Nephron progenitor cell (in vitro differentiated cells): ENCODE data around the gene NELFCD.

Experiments used
- DNase-seq: peaks from one replicate; pipeline ENCODE4 v3.0.0; 2021
- H3K27ac Mint-ChIP-seq: 2 replicates; pipeline ENCODE4 v1.8.0; 2021; ENCODE audit warnings: mild to moderate bottlenecking, moderate library complexity, mixed read lengths
- H3K27me3 Mint-ChIP-seq: 2 replicates; pipeline ENCODE4 v1.8.0; 2021; ENCODE audit warnings: mild to moderate bottlenecking, low read depth, mixed read lengths; ENCODE audit not compliant: poor library complexity
- H3K36me3 Mint-ChIP-seq: 2 replicates; pipeline ENCODE4 v1.8.0; 2021; ENCODE audit warnings: low read depth, mixed read lengths
- H3K4me1 Mint-ChIP-seq: 2 replicates; pipeline ENCODE4 v1.8.0; 2021; ENCODE audit warnings: mixed read lengths
- H3K4me3 Mint-ChIP-seq: 2 replicates; pipeline ENCODE4 v1.8.0; 2021; ENCODE audit warnings: mild to moderate bottlenecking, moderate library complexity, mixed read lengths
- H3K9me3 Mint-ChIP-seq: 2 replicates; pipeline ENCODE4 v1.8.0; 2021; ENCODE audit warnings: mild to moderate bottlenecking, moderate library complexity, mixed read lengths
- CTCF ChIP-seq: fragments of 200-600 bp; sonication (generic); IDR thresholded peaks from 2 replicates; pipeline ENCODE4 v1.5.0; 2021; ENCODE audit warnings: antibody characterized with exemption

Gene NELFCD

GRCh38 chr20:59015411-59015810 is 34.4 kb downstream of the NELFCD start:
- no peak overlapping the region for H3K27ac Mint-ChIP-seq
- no peak for DNase-seq
- H3K36me3 Mint-ChIP-seq: no peaks in the 10 kb centered on the region
- peaks cover 12% of the 10 kb centered on the region for H3K27me3 Mint-ChIP-seq
- TF ChIP-seq CTCF: no peak
- H3K9me3 Mint-ChIP-seq: no peaks in the 10 kb centered on the region
- H3K4me3 Mint-ChIP-seq: no peak overlapping the region
- H3K4me1 Mint-ChIP-seq: peaks cover 47% of the 10 kb centered on the region

DNA sequence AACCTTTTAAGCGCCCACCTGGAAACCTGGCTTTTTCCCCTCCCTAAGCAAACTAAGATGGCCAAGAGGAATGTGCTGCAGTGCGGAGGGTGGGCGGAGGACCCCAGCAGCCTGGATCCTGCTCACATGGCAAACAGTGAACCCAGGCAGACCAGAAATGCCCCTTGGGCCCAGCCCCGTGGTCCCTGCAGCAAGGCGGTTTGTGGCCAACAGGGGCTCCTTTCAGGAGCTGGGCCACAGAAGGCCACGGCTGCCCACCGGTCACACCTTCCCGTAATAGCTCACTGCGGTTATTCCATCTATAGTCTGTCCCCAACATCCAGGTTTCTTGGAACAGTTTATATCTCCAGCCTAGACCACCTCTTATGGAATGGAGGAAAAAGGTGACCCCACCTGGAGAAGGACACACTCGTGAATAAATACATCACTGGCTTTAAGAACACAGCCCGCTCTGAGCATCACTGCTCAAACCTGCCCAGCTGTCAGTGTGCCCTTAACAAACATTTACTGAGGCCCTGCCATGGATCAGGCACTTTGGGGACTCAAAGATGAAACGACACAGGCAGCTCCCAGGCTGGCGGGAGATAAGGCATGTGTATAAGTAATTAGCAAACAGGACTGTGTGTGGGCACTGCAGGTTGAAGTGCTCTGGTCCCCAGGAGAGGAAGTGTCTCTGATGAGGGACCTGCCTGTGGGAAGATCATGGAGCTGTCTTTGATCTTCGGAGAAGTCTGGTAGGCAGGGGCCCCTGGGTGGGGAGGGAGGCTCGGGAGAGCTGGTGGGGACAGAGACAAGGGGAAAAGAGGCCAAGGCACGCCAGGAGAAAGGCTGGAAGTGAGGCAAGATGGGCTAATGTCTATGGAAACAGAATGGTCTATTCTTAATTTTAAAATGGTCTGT is 35.0 kb downstream of the NELFCD start:
- Mint-ChIP-seq H3K4me1 (peaks cover 46% of the 10 kb centered on the region), H3K9me3 (no peaks in the 10 kb centered on the region), H3K27me3 (peaks cover 12% of the 10 kb centered on the region), H3K4me3 (no peak overlapping the region), H3K36me3 (no peaks in the 10 kb centered on the region), H3K27ac (no peak overlapping the region)
- no peak for TF ChIP-seq CTCF
- DNase-seq: no peak

DNA sequence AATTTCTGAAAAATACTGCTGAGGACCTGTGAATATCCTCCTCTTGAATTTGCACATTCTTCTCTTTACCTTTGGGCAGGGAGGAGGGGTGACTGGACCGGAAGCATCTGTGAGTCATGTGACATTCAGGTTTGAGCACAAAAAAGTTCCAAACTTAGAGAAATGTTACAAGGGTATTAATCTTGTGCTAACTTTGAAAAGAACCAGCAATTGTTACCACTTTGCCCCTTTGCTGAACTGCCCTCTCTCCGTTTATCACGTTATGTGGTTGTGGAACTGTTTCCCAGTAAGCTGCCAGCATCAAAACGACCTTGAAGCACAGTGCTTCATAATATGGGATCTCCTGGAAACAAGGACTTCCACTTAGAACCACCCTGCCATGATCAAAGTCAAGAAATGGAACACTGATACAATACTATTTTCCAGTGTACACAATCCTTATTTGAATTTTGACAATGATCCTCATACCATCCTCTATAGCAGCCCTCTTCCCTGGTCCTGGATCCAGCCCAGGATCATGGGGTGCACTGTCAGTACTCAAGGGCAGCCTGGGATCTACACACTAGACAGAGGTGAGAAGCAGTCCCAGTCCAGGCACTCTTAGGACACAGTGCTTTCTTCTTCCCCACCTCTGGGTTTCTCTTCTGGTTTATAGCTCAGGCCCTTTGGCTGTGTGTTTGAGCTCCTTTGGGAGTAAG is 35.9 kb downstream of the NELFCD start:
- H3K27ac Mint-ChIP-seq: no peak overlapping the region
- H3K4me3 Mint-ChIP-seq: no peak overlapping the region

GRCh38 chr20:59017493-59018231 is 36.6 kb downstream of the NELFCD start:
- no peak for DNase-seq
- Mint-ChIP-seq H3K36me3 (peaks cover 5% of the 10 kb centered on the region), H3K27ac (no peak overlapping the region), H3K4me3 (no peak overlapping the region), H3K27me3 (peaks cover 13% of the 10 kb centered on the region), H3K4me1 (peaks cover 47% of the 10 kb centered on the region), H3K9me3 (no peaks in the 10 kb centered on the region)
- TF ChIP-seq CTCF: no peak

More for the DNA sequence above, 35.9 kb downstream of the NELFCD start:
- no peaks in the 10 kb centered on the region for H3K36me3 Mint-ChIP-seq
- peaks cover 12% of the 10 kb centered on the region for H3K27me3 Mint-ChIP-seq
- TF ChIP-seq CTCF: no peak
- no peaks in the 10 kb centered on the region for H3K9me3 Mint-ChIP-seq
- H3K4me1 Mint-ChIP-seq: peaks cover 45% of the 10 kb centered on the region
- DNase-seq: no peak

GRCh38 chr20:59018817-59019216 is 37.8 kb downstream of the NELFCD start:
- Mint-ChIP-seq H3K4me1 (peaks cover 43% of the 10 kb centered on the region), H3K27ac (no peak overlapping the region)

More at GRCh38 chr20:59018817-59019216, 37.8 kb downstream of the NELFCD start:
- no peaks in the 10 kb centered on the region for H3K9me3 Mint-ChIP-seq
- H3K36me3 Mint-ChIP-seq: peaks cover 17% of the 10 kb centered on the region
- peaks cover 12% of the 10 kb centered on the region for H3K27me3 Mint-ChIP-seq
- no peak for TF ChIP-seq CTCF
- no peak for DNase-seq
- H3K4me3 Mint-ChIP-seq: no peak overlapping the region
